NK-92 treated with Interleukin-12 subunit alpha and Interleukin-12 subunit beta, amount 100 ng/mL, for 24 hours (cell line): ENCODE results near the gene OLFM4.

Experiments
- DNase-seq: peaks from one replicate; lab custom pipeline; 2025; lab: John Stamatoyannopoulos, UW

OLFM4 gene

DNA sequence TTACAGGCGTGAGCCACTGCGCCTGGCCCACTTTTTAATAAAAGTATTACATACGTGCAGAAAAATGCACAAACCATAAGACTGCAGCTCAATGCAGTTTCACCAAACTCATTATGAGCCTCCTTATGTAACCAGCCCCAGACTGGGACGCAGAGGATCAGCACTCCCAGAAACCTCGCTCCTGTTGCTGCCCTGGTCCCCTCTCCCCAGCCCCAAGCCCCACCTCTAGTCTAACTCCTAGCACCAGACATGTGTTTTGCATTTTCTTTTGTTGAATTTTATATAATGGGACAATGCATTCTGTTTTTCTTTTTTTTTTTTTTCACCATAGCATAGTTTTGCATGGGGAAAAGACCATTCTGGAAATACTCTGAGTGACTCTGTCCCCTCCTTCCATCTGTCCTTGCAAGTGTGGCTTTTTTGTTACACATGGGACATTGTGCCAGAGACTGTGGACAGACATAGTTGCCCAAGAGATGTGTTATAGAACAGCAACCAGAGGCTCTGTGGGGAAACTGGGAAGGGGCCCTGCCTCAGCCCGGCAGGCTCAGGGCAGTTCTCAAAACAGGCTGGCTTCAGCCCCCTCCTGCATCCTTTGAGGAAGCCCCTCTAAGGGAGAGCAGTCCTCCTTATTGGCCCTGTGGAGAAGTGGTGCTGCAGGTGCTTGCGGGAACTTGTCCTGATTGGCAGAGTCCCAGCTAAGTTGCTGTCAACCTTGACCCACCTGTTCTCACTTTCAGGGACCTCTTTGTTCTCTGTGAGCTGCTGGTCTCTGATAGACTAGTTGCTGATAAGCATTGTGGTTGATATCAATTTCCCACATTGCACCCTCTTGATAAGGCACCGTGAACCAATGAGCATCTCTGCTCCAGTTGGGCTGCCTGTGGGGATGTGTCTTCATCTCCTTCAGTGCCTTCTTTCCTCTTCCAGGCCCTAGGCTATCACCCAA is 13.8 kb upstream of the OLFM4 start:
- DNase-seq, result no peak

DNA sequence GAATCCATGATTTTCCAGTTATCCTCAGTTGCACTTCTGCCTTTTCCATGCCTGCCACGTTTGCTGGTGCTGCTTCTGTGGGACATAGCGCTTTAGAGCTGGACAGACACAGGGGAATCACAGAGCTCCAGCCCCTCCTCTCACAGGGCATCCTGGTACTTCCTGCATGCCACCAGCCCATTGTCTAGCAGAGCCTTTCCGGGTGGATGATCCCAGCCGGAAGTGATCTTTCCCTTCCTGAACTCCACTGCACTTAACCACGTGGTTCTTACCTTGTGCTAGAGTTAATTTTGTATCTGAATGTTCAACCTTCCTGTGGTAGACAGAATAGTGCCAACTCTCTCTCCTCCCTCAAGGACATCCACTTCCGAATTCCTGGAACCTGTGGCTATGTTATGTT is 12.6 kb upstream of the OLFM4 start:
- DNase-seq, result no peak

DNA sequence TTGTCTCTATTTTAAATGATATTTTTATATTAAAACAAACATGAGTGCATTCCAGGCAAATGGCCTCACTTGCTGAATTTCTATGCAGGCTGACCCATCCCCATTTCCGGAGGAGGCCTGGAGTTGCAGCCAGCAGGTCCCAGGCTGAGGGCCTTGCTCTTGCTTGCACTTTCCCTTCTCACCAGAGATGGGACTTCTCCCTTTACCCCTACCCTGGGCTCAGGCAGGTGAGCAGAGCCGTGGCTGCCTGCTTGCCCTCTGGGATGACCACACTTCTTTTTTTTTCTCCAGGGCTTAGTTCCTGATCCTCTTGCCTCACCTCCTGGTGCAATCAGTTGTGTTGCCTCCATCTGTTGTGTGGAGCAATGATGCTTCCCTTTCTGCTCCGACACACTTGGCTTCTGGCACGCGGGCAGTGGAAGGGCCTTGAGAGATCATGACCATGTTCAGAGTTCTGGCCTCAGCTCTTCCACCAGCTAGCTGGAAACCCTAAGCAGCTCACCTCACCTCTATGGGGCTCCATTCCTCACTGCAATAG is 11.1 kb upstream of the OLFM4 start:
- no peak for DNase-seq

DNA sequence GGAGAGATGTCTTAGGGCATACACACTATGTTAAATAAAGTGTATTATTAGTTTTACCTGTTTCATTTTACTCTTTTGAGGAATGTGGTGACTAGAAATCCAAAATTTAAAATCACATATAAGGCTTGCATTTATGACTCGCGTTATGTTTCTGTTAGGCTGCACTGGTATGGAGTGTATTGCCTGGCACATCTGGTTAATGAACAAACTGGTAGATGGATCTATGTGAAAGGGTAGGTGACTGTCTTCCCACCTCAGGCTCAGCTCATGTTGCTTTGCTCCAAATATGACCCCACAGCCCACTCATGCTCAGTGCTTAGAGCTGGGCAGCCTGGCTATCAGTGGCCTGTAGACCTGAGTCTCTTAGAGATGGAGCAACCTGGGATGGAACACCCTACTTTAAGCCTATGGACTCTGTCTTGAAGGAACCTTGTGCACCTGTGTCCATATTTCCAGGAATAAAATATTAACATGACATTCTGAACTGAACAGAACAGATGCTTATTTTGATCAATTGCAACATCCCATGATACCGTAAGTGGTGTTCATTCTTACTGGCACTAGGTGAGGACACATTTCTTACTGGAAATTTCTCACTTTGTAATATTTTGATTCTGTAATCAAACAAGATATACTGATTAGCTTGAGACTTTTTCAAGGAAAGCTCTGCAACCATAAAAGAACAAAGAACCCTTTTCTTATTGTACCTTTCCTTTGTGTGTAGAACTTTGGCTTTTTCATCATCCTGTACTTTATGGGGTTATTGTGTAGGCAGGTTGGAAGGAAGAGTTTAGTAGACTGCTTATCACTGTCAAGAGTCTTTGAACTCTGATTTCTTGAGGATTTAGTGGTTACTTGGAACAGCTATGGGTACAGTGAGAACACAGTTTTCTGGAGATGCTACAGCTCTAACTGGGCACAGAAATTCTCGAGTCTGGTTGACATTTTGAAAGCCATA is 9.6 kb upstream of the OLFM4 start:
- DNase-seq, result no peak

DNA sequence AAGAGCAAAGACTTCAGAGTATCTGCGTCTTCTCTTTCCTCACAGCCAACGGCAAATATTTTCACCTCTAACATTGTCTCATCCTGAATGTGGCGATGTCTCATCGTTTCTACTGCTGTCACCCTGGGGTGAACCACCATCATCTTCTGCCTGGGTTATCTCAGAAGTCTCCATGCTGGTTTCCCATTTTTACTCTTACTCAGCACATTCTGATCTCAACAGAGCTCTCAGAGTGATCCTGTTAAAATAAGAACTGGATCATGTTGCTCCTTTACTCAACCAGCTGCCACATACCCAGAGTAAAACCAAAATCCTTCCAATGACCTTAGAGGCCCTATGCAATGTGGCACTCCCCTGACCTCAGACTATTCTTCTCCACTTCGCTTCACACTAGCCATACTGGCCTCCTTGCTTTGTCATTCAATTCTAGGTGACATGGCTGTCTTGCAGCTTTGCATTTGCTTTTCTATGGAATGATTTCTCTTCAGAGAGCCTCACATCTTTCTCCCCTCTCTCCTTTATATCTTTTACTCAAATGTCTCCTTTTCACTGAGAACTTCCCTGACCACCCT is 7.8 kb upstream of the OLFM4 start:
- DNase-seq, result no peak

DNA sequence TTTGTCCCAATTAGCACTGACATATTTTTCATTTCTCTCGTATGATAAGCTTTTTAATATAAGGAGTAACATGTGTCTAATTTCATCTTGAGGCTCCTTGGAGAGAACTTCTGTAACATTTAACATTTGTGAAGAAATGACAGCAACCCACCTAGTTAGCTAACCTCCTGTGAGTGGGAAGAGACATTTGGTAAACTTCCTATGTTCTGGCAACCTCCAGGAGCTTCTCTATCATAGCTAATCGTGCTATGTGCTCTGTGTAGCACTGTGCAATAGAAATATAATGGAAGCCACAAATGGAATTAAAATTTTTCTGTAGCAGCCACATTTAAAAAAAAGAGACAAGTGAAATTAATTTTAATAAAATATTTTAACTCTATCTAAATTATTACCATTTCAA is 5.4 kb upstream of the OLFM4 start:
- no peak for DNase-seq

DNA sequence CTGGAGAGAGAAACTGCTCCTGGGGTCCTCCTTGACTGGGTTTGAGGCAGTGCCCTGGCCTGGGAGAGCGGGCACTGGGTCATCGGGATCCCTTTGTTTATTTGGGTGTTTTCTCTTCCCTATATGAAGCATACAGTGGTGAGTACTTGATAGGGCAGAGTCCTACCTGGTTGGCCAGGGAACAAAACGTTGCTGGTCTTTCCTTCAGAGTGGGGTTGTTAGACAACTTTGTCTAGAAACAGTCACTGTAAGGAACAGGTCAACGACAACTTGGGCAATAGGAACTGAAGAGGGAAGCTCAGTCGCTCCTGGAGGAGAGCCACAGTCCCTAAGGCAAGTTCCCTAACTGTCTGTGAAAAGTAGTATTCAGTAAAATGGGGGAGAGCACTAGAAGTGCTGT is 550 bp upstream of the OLFM4 start:
- DNase-seq, result no peak

DNA sequence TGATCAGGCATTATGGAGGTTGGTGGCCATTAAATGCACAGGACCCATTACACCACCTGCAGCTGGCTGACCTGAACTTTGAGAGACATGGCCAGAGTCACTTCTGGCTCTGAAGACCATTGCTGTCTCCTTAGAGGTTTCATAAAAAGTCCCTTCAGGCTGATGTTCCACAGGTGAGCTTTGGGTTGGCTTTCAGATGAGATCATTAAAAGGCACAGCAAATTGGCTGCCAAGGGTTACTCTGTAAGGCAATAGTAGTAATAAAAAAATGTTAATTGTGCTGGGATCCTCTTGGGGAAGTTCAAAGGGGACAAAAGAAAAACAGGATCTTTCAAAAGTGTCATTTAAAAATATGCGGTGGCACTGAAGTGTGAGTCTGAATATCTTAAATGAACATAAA is 4.2 kb downstream of the OLFM4 start:
- no peak for DNase-seq

DNA sequence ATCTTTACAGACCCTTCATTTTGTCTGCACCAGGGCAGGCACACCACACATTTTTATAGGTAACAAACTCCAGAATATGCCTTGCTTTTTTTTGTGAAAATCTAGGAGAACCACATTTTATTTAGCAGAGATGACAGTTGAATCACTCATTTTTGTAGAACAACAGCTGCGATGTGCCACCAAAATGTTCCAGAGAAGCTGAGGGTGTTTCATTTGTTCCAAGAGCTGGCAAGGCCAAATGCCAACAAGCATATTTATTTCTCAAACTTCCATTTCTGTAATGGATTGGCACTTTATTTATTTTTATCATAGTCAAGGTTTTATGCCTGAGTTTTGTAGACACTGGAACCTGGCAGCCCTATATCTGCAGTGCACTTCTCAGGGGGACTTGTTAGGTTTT is 10.4 kb downstream of the OLFM4 start:
- no peak for DNase-seq

DNA sequence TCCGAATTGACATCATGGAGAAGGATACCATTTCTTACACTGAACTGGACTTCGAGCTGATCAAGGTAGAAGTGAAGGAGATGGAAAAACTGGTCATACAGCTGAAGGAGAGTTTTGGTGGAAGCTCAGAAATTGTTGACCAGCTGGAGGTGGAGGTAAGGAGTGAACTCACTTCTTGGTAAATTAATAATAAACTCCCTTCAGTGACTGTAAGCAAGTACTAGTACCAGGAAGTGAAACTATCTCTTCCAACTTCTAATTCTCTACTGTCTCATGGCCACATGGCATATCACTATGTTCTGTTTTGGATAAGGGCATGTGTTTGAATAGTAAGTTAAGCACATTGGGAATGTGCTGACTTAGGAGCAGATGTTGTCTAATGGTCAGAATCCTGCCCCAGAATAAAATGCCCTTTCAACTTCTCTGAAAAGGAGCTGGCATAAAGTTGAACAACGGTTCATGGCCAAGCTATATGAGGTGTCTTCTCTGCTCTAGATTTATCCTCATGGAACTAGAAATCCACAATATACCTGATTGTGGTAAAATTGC is 13.4 kb downstream of the OLFM4 start:
- no peak for DNase-seq

DNA sequence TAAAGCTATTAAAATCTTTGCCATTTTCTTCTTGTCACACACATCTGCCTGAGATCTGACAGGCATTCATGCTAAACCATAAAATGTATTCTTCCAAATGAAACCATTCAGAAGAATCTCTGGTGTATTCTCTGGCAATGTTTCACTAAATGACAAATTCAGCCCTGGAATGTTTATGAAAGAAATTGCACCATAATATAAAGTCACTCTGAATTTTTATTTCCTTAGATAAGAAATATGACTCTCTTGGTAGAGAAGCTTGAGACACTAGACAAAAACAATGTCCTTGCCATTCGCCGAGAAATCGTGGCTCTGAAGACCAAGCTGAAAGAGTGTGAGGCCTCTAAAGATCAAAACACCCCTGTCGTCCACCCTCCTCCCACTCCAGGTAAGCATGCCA is 14.3 kb downstream of the OLFM4 start:
- DNase-seq, result no peak

DNA sequence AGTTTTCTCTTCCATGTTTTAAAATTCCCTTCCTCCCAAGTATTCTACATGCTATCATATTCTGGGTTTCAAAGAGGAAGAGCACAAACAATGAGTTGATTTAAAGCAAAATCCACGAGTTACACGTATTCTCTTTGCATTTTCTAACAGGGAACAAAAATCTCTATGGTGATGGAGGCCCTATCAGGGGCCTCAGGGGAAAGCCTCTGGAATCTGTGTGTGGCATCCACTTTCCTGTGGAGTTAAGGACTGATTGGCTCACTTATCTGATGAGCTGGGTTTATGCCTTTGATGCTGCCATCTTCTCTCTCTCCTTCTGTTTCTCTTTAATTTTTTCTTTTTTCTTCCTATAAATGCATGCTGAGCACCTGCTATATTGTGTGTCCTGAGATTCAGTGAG is 14.8 kb downstream of the OLFM4 start:
- no peak for DNase-seq

DNA sequence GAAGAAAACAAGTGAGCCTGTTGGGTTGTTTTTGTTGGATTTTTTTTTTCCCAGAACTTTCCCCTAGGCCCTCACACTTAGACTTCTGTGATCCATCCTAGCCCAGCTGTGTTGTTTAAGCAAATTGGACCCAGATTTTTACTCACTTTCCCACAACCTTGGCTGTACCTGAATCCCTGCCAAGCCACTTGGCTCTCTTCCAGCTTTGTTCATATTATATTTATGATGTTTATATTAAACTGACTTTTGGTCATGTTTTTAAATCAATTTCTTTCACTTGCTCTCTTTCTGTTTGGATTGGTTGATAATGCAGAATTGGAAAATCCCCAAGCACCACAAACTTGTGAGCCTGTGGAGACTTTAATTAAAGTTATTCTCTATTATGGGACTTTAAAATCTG is 16.6 kb downstream of the OLFM4 start:
- DNase-seq, result no peak

DNA sequence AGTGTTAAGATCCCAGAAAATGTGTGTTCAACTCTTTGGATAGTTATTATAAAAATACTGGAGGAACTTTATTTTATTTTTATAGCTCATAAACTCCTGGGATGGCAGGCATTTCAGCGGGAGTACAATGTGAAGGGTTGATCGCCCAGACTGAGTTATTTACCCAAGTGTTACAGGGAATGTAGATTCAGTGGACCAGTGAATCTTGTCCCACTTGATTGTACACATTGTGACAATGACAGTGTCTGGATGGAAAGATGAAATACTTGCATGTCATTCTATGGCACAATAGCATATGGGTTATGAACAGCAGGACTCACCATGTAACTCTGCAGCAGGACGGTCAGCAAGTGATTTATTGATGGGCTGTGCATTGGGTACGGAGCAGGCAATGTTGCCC is 20.3 kb downstream of the OLFM4 start:
- DNase-seq, result no peak

DNA sequence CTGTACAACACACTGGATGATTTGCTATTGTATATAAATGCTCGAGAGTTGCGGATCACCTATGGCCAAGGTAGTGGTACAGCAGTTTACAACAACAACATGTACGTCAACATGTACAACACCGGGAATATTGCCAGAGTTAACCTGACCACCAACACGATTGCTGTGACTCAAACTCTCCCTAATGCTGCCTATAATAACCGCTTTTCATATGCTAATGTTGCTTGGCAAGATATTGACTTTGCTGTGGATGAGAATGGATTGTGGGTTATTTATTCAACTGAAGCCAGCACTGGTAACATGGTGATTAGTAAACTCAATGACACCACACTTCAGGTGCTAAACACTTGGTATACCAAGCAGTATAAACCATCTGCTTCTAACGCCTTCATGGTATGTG is 21.5 kb downstream of the OLFM4 start:
- no peak for DNase-seq

DNA sequence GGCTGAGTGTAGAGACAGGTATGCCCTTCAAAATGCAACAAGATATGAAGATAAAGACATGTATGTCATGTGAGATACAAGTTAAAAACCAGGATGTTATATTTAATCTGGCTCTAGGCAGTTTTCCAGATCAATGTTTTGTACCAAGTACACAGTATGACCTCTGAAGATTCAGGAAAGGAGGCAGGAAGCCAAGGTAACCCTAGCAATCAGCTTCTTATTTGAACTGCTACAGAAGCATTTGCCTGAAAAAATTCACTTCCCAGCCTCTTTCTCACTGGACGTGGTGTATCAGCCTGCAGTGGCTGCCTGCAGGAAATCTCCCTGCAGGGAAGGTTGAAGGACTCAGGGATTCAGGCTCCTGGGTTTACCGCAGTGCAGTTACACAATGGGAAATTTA is 24.1 kb downstream of the OLFM4 start:
- DNase-seq, result no peak

DNA sequence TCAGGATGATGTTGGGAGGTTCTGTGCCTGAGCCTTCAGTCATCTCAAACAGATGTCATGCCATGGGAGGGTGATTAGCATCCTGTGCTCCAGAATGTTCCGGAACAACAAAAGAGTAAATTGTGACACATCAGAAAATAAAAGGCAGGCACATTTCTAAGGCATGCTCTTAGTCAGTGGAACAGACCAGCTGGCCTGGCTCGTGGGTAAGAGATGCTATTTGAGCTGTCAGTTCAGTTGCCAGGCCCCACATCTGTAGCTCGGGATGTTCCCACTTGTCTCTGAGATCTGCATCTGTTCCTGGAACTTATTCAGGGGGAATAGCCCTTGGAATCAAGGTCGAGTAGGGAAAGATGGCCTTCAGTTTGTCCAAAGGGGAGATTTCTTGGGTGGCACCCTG is 26.0 kb downstream of the OLFM4 start:
- no peak for DNase-seq

DNA sequence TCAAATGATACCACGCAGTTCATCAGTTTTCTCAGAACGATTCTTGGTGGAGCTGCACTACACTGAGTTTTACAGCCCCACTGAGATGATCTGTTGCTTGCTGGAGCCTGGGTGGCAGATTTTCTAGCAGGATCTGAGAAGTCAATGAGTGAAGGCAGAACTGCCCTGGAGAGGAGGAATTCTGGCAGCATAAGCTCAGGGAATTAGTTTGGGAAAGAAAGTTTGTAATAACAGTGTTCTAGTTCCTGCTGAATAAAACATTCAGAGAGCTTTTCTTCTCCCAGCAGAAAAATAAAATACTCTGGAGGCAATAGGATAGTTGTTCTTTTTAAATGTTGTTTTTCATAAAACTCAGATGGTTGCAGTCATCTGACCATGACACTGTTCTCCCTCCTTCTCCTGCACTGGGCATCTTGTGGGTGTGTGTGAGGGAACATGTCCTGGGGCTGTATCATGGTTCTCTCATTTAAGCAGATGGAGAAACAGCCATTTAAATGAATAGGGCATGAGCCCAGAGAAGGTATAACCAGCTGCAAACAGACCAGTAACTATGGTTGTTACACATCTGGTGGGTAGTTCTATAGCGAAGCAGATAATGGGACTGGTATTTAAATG is 29.6 kb downstream of the OLFM4 start:
- DNase-seq, result no peak

DNA sequence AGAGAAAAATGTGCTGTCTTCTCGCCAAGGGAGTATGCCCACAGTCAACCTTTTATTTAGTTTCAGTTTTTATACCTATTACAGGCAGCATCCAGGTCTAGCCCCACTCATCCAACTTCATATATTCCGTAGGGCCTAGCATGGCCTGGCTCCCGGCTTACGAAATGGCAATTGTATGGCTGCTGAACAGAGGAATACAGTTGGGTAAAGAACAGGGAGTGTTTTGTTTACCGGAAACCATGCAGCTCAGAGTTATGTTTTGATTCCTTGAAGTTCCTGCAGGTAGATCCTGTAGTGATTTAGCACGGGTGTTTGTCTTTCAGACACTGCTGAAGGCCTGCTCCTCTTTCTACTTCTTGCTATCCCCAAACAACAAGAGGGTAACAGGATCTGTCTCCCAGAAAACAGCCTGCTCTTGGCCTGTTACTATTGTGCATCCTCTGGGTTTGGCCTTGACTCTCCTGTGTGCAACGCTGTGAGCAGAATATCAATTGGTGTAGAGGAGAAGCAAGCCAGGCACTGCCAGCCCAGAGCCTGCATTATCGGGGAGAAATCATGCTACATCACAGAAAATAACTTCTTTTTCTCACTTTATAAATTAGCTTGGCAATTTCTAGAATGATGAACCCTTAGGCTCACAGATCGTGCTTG is 32.4 kb downstream of the OLFM4 start:
- no peak for DNase-seq

DNA sequence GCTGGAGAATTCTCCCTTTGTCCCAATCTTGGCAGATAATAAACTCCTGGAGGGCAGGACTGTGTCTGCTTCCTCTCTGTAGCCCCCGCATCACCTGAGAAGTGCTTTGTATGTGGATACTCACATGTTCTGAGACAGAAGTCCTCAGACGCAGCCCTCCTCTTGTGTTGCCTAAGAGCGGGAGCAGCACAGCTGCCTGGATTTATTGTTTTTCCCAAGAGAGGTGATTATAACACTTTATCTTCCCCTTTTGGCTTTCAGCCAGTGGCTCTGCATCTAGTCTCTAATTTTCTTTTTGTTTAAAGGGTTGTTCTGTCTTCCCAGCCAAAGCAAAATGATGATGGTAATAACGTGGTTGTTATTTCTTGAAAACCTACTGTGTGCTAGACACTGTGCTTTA is 36.1 kb downstream of the OLFM4 start:
- DNase-seq, result no peak

DNA sequence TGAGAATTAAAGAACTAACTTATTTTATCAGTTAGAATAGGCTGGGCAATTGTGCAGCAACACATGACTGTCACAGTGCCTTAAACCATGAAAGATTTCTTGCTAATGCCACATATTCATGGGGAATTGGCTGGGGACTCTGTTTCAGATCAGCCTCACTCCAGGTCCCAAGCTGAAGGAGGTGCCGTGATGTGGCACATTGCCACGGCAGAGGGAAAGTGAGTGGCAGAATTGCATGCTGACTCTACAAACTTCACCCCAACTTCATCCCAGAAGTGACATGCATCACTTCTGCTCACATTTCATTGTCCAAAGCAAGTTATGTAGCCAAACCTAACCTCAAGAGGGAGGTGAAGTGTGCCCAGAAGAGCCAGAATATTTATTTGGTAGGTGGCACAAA is 37.8 kb downstream of the OLFM4 start:
- DNase-seq, result no peak
